Activated CD4-positive, CD25-positive, alpha-beta regulatory T cell (primary cell): ENCODE data around the gene ZCWPW1.
"Not testable (repeated sequence)": the region's sequence is repeated elsewhere in the genome, so short reads cannot be mapped to it uniquely, and the experiment has no call there.

Source experiments
- DNase-seq, 4 experiments: peaks; one replicate each; lab custom pipeline; 2025; lab: John Stamatoyannopoulos, UW

ZCWPW1 gene

GRCh38 chr7:100372694-100373093, 55.8 kb downstream of the ZCWPW1 start:
- DNase-seq = no peak

DNA sequence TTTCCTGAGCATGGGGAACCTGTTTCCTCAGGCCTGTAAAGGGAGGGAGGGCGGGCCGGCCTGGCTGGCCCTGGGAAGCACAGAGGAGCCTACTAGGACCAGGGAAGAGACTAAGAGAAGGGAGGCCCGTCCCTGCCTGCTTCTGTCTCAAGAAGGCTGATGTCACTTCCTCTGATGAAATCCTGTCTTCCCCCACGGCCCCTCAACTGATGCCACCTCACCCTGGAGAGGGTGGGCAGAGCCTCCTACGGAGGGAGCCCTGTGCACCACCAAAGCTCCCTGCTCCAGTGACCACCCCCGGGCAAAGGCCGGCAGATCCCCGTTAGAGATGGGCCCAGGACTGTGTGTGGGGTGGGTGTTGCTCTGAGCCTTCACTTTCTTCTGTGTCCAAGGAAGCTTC, 56.2 kb downstream of the ZCWPW1 start:
- no peak for DNase-seq

- DNase-seq = no peak
Measured at GRCh38 chr7:100371561-100372171, 56.8 kb downstream of the ZCWPW1 start.

GRCh38 chr7:100370746-100371145, 57.8 kb downstream of the ZCWPW1 start:
- no peak for DNase-seq

DNA sequence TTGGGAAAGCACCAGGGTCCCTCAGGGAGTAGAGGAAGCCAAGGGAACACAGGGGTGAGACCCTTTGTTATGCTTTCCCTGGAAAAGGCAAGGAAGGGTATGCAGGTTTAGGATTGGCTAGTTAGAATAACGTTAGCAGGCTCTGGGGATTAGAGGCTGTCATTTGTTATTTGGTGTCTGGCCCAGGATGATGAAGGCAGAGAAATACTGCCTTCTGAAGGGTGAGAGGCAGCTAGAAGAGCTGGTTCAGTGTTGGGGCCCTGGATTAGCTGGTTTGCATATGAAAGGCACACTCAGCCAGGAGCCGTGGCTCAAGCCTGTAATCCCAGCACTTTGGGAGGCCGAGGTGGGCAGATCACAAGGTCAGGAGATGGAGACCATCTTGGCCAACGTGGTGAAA, 58.2 kb downstream of the ZCWPW1 start:
- no peak for DNase-seq

DNA sequence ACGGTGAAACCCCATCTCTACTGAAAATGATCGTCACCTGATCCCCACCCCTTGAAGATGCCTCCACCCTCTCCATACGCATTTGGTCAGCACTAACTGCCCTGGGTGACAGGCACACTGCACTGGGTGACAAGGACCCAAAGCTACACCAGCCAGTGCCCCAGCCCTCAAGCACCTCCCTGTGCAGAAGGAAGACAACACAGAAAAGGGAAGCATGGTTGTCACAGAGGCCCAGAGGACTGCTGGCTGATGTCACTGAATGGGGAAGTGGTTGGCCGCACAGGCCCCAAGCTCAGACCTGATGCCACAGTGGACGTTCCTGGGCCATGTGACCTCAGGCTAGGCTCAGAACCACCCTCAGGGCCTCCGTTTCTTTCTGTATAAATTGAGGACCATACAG, 59.4 kb downstream of the ZCWPW1 start:
- no peak for DNase-seq

DNA sequence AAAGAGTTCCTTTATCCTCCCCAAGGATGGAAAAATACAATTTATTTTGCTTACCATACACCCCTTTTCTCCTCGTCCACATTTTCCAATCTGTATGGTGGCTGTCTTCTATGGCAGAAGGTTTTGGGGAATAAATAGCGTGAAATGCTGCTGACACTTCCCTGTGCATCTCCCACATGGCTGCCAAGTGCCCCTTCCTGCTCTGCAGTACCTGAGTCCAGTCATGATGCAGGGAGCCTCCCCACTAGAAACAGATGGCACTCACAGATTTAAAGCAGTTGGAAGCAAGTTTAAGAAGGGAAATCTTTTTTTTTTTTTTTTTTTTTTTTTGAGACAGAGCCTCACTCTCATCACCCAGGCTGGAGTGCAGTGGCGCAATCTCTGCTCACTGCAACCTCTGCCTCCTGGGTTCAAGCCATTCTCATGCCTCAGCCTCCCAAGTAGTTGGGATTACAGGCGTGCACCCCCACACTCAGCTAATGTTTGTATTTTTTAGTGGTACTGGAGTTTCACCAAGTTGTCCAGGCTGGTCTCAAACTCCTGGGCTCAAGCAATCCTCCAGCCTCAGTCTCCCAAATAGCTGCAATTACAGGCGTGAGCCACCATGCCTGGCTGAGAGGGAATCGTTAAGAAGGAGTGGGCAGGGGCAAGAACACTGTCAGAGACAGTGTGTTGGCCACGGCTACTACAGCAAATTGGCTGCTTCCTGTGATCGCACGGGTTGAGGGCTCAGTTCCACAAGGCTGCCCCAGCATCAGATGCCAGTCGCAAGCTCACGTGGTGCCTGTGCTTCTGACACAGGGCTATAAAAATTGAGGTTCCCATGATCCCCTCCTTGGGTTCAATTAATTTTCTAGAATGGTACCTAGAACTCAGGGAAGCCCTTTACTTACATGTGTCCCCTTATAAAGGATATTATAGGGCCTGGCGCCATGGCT, 60.6 kb downstream of the ZCWPW1 start:
- no peak for DNase-seq

- no peak for DNase-seq
Measured at GRCh38 chr7:100367251-100367620, 61.3 kb downstream of the ZCWPW1 start.

DNA sequence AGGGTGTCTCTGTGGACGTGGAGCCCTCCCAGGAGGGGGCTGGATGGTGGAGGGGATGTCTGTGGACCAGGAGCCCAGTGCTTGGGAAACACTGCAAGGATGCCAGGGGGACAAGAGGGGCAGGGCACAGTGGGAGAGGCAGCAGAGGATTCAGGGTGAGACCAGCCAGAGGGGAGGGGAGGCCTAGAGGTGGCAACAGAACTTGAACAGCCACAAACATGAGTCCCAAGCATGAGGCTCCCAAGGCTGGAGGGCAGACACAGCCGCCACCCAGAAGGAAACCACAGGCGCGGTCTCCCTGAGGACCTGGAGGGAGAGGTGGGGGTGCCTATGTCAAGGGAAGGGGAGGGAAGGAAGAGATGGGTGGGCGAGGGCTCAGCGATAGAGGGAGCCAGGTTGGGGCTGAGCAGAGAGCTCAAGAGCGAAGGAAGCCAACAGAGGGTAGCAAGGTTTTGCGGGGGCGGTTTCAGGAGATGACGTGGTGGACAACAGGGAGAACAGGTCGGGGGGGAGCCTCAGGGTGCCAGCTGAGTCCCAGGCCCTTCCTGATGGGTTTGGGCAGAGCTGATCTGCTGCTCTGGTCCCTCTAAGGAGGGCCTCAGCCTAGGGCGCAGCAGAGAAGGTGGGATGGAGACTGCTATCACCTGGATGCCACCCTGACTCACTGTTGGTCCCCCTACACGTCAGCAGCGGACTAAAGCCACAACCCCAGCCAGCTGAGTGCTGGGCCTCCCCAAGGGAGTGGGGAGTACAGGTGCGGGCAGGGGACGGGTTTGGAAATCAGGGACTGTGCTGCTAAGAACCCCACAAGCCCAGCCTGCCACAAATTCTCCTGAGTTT, 61.9 kb downstream of the ZCWPW1 start:
- no peak for DNase-seq

DNA sequence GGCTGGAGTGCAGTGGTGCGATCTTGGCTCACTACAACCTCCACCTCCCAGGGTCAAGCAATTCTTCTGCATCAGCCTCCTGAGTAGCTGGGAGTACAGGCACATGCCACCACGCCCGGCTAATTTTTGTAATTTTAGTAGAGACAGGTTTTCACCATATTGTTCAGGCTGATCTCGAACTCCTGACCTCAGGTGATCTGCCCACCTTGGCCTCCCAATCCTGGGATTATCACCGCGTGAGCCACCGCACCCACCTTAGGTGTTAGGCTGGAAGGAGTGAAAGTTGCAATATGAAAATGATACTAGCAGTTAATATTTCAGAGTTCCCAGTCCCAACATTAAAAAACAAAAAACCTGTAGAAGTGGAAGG, 62.5 kb downstream of the ZCWPW1 start:
- DNase-seq = not testable (repeated sequence)

DNA sequence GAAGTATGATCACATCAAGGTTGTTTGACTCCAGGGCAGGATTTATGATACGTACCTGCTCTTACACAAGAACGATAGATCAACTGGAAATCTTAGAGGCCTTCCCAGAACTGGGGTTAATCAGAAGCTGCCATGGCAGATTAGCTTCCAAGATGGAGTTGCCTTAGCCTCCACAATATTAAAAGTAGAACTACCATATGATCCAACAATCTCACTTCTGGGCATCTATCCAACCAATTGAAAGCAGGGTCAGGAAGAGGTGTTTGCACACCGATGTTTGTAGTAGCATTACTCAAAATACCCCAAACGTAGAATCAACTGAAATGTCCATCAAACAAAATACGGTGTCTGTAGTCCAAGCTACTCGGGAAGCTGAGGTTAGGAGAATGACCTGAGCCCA, 64.0 kb downstream of the ZCWPW1 start:
- no peak for DNase-seq

- not testable (repeated sequence) for DNase-seq
Measured at GRCh38 chr7:100363797-100364196, 64.7 kb downstream of the ZCWPW1 start.

- DNase-seq = no peak
Measured at GRCh38 chr7:100363098-100363497, 65.4 kb downstream of the ZCWPW1 start.

GRCh38 chr7:100360135-100360854, 68.2 kb downstream of the ZCWPW1 start:
- no peak for DNase-seq

GRCh38 chr7:100358857-100359212, 69.7 kb downstream of the ZCWPW1 start:
- DNase-seq = no peak

DNA sequence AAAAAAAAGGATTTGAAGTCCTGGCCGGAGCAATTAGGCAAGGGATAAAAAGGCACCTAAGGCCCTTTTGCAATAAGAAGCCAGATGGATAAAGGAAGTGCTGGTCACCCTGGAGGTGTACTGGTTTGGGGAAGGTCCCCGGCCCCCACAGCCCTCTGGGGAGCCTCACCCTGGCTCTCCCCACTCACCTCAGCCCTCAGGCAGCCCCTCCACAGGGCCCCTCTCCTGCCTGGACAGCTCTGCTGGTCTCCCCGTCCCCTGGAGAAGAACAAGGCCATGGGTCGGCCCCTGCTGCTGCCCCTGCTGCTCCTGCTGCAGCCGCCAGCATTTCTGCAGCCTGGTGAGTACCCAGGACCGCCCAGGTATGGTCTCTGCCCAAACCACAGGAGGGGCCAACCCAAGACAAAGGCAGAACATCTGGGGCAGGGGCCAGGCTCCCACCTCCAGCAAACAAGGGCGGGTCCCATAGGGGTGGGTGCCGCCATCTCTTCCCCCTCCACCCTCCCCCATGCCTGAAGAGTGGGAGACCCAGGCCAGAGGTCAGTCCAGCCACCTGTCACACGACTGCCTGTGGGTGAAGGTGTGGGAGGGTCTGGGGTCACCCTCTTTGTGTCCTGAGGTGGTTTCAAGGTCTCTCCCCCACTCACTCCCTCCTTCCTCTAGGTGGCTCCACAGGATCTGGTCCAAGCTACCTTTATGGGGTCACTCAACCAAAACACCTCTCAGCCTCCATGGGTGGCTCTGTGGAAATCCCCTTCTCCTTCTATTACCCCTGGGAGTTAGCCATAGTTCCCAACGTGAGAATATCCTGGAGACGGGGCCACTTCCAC, 70.3 kb downstream of the ZCWPW1 start, which contains the start of gene PILRB:
PILRB (plus strand) TSS at position 91 of the 830 bp plus-strand sequence; CDS start at position 277, 186 bp downstream.
- no peak for DNase-seq

- DNase-seq = no peak
Measured at GRCh38 chr7:100357131-100357561, 71.4 kb downstream of the ZCWPW1 start.

DNA sequence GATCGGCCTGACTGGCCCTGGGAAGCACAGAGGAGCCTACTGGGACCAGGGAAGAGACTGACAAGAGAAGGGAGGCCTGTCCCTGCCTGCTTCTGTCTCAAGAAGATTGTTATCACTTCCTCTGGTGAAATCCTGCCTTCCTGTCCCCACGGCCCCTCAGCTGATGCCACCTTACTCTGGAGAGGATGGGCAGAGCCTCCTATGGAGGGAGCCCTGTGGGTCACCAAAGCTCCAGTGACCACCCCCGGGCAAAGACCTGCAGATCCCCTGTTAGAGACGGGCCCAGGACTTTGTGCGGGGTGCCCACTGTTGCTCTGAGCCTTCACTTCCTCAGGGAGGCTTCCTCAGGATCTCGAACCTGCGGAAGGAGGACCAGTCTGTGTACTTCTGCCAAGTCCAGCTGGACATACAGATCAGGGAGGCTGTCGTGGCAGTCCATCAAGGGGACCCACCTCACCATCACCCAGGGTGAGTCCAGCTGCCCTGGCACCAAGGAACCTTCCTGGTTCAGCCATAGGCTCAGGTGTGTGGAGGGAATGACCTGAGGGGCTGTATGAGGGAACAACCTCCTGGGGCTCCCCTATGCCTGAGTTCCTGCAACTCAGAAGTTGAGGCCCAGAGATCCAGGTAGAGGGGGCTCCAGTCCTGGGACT, 72.0 kb downstream of the ZCWPW1 start:
- DNase-seq = no peak

- no peak for DNase-seq
Measured at GRCh38 chr7:100353685-100354330, 74.7 kb downstream of the ZCWPW1 start.
